ENCODE results near the gene SPTB. TPM values are rescaled to one million over a fixed set of nuclear protein-coding genes. Genes with fewer than 3 reads are reported as not detected.
A peak's percentile ranks its signal among the peaks of the same experiment; 100 is the strongest.

Gene SPTB
- total and polyA plus RNA-seq, 9 of the 15 experiments (the other 6 are each of a cell fraction or from before 2014, with no cell fraction given), result 0.21 to 45.9 (median 11.7) TPM

- Histone ChIP-seq H2AFZ (ENCODE audit: low read depth, low read length) (no peak overlapping the region), H3K27me3 (ENCODE audit: control insufficient read depth in 2 of 2, insufficient read depth in 2 of 2, low read length in 2 of 2) (no peaks in the 10 kb centered on the region), H3K4me2 (ENCODE audit: insufficient read depth, low read length) (no peak overlapping the region), H4K20me1 (replicated peaks; ENCODE audit: control insufficient read depth, insufficient read depth, low read length) (peaks cover 22% of the 10 kb centered on the region), H3K4me3 (no peak overlapping the region), H3K4me1 (replicated peaks in 1 of 2; ENCODE audit: control insufficient read depth in 2 of 2, insufficient read depth in 2 of 2, low read length in 2 of 2) (peaks cover 12 to 30% of the 10 kb centered on the region in 2 experiments; a peak in 4 of 5 replicates), H3K79me2 (ENCODE audit: control insufficient read depth, insufficient read depth, low read length) (no peaks in the 10 kb centered on the region), H3K9ac (ENCODE audit: insufficient read depth in 1 of 2, low read depth in 2 of 2, low read length in 2 of 2) (no peak overlapping the region), H3K36me3 (ENCODE audit: control insufficient read depth, insufficient read depth, low read length) (peaks cover 25% of the 10 kb centered on the region), H3K27ac (ENCODE audit: extremely low read depth, low read depth, low read length) (no peak overlapping the region), H3K9me3 (replicated peaks; ENCODE audit: control insufficient read depth, insufficient read depth, low read depth, low read length) (no peaks in the 10 kb centered on the region), H3K9me1 (ENCODE audit: control insufficient read depth, insufficient read depth, low read length) (peaks cover 7% of the 10 kb centered on the region)
- ChIA-PET CTCF (ENCODE audit: low intra/inter-chr PET ratio) (no interaction called here), POLR2A (interaction anchor here (1.5 kb wide), 1 partner anchor 9 kb away, joined by 16 read pairs; no protein-coding TSS in a partner anchor)
- DNase-seq (ENCODE audit: extremely low read depth in 1 of 4, low spot score in 3 of 4), result no peak
- intact Hi-C loops (cut with micrococcal nuclease), result loop anchor here (5.0 kb wide), 2 partner anchors 91 to 129 kb away; no protein-coding TSS in a partner anchor
- no TSS peak for BruUV-seq (replicated peaks)
- 88% methylated on average over 9 of the region's 11 CpGs for WGBS (ENCODE audit: insufficient coverage, low coverage, missing lambda C conversion rate)
- FAIRE-seq, result no peak
- in situ Hi-C loops (cut with MboI), result no loop called here
- TF ChIP-seq ZNF316 (IDR thresholded peaks at IDR 0.05) (peak; percentile 70), RBM39 (optimal IDR thresholded peaks at IDR 0.05; ENCODE audit: low read depth, low read length) (no peak), C11orf30 (IDR thresholded peaks at IDR 0.05; ENCODE audit: low read depth) (peak; percentile 28; the same call in 1 of the 2 replicates)
- ATAC-seq, result no peak
These were observed 116.5 kb downstream of the SPTB start for GRCh38 chr14:64763085-64763782.

Measured in K562 (cell line).